GM10266 (cell line): ENCODE data around the gene CENPO.
A peak's percentile ranks its signal among the peaks of the same experiment; 100 is the strongest.
"Not testable (repeated sequence)": the region's sequence is repeated elsewhere in the genome, so short reads cannot be mapped to it uniquely, and the experiment has no call there.

Experiments used
- DNase-seq: peaks from one replicate; pipeline ENCODE4 v3.0.0; 2012; ENCODE audit errors: extremely low spot score
- CTCF ChIP-seq: IDR thresholded peaks from 2 replicates; pipeline ENCODE4 v1.5.1; 2012; ENCODE audit warnings: mild to moderate bottlenecking, low read depth; ENCODE audit not compliant: control insufficient read depth, insufficient read depth; ENCODE audit errors: missing control alignments

CENPO gene

GRCh38 chr2:24787532-24787931 is 5.7 kb upstream of the CENPO start:
- DNase-seq, result no peak
- no peak for TF ChIP-seq CTCF

- TF ChIP-seq CTCF, result no peak
- DNase-seq, result no peak
Observed at GRCh38 chr2:24788816-24789215, 4.4 kb upstream of the CENPO start.

DNA sequence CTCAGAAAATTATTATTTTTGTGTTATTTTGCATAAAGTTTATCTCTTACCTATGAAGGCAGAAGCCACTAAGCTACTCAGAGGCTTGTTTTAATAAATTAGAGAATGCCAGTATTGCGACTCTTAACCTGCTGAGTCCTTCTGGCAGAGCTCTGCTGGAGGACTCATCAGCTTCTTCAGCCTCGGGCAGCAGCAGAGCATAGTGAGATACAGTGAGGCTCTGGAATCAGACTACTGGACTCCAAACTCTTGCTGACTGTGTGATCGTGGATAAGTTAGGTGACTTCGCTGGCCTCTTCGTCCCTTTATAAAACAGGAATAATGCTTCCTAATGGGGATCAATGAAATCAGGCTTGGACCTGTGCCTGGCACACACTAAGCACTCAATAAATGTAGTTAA is 1.8 kb upstream of the CENPO start:
- DNase-seq, result no peak
- TF ChIP-seq CTCF, result no peak

- no peak for TF ChIP-seq CTCF
Observed at GRCh38 chr2:24792542-24792873, 717 bp upstream of the CENPO start.

GRCh38 chr2:24793761-24794435 is 673 bp downstream of the CENPO start:
- no peak for TF ChIP-seq CTCF
- peak; percentile 17 for DNase-seq

More at GRCh38 chr2:24792542-24792873, 717 bp upstream of the CENPO start:
- DNase-seq, result no peak

DNA sequence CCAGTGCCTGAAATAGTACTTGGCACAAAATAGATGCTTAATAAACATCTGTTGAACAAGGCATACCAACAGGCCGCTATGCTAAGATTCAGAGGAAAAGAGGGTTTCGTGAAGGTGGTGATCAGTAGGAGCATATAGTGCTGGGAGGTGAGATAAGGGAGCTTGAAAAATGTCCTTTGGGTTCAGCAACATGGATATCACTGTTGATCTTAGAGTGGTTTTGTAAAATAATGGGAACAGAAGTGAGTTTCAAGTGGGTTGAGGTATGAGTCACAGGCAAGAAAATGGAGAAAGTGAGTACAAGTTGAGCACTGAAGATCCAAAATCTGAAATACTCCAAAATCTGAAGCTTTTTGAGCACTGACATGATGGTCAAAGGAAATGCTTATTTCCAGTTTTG is 4.4 kb downstream of the CENPO start:
- no peak for TF ChIP-seq CTCF
- DNase-seq, result no peak

DNA sequence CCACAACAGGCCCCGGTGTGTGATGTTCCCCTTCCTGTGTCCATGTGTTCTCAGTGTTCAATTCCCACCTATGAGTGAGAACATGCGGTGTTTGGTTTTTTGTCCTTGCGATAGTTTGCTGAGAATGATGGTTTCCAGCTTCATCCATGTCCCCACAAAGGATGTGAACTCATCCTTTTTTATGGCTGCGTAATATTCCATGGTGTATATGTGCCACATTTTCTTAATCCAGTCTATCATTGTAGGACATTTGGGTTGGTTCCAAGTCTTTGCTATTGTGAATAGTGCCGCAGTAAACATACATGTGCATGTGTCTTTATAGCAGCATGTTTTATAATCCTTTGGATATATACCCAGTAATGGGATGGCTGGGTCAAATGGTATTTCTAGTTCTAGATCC is 7.3 kb downstream of the CENPO start:
- not testable (repeated sequence) for DNase-seq

- DNase-seq, result not testable (repeated sequence)
Observed at GRCh38 chr2:24805811-24806660, 12.8 kb downstream of the CENPO start.
